Activated CD8-positive, alpha-beta T cell treated with anti-CD3 and anti-CD28 coated beads for 36 hours (primary cell): Measurements from ENCODE around the gene ABCD1. TPM values are rescaled to one million over a fixed set of nuclear protein-coding genes. Genes with fewer than 3 reads are reported as not detected.

Experiments used
- ATAC-seq: fragments of 200-7000 bp; cut with Tn5 transposase; one replicate; pipeline ENCODE4 v1.10.0; 2021; ENCODE audit warnings: mild to moderate bottlenecking, moderate library complexity
- CTCF ChIA-PET: fragments of 350-600 bp; sonication (Branson Sonifier 250); formaldehyde crosslinking; loops from one replicate; lab custom pipeline; 2021; ENCODE audit warnings: antibody characterized with exemption; lab: Charles Lee
- POLR2A ChIA-PET: fragments of 350-600 bp; sonication (Branson Sonifier 250); formaldehyde crosslinking; loops from one replicate; lab custom pipeline; 2021; ENCODE audit warnings: antibody characterized with exemption; lab: Charles Lee
- DNase-seq: peaks from one replicate; pipeline ENCODE4 v3.0.0-alpha.2; 2020
- H3K27ac Mint-ChIP-seq: one replicate; pipeline ENCODE4 v1.8.0; 2021; ENCODE audit warnings: mild to moderate bottlenecking, mixed read lengths
- H3K27me3 Mint-ChIP-seq: one replicate; pipeline ENCODE4 v1.8.0; 2021; ENCODE audit warnings: mixed read lengths
- H3K36me3 Mint-ChIP-seq: one replicate; pipeline ENCODE4 v1.8.0; 2021; ENCODE audit warnings: low read depth, mixed read lengths
- H3K4me1 Mint-ChIP-seq: one replicate; pipeline ENCODE4 v1.8.0; 2021; ENCODE audit warnings: low read depth, mixed read lengths
- H3K4me3 Mint-ChIP-seq: one replicate; pipeline ENCODE4 v1.8.0; 2021; ENCODE audit warnings: mild to moderate bottlenecking, moderate library complexity, mixed read lengths
- H3K9me3 Mint-ChIP-seq: one replicate; pipeline ENCODE4 v1.8.0; 2021; ENCODE audit warnings: mixed read lengths
- CTCF ChIP-seq: fragments of 200-600 bp; IDR thresholded peaks from one replicate; pipeline ENCODE4 v1.8.0; 2022; ENCODE audit warnings: antibody characterized with exemption, mild to moderate bottlenecking
- intact Hi-C: fragments of 100-400 bp; cut with micrococcal nuclease; formaldehyde crosslinking; loops from one replicate; pipeline ENCODE4 v1.10.0; 2022
- total RNA-seq, 2 experiments: library from RNA; stranded (reverse); gene quantifications; one replicate each; pipeline ENCODE4 v1.2.3, GENCODE V29; 2021

The ABCD1 gene
- total RNA-seq, 2 experiments from 2014 or later = 3.9 to 4.4 TPM

- H3K27ac Mint-ChIP-seq = no peak overlapping the region
- intact Hi-C loops = loop anchor here (10.0 kb wide), 1 partner anchor 155 kb away; the partner anchor contains the start of gene ARHGAP4
- no peaks in the 10 kb centered on the region for H3K9me3 Mint-ChIP-seq
- H3K36me3 Mint-ChIP-seq = no peaks in the 10 kb centered on the region
- ChIA-PET POLR2A (interaction anchor here (1.3 to 1.6 kb wide), 2 partner anchors 8 to 22 kb away, joined by 4 to 6 read pairs; no protein-coding TSS in a partner anchor), CTCF (no interaction called here)
- no peak for TF ChIP-seq CTCF
- H3K4me1 Mint-ChIP-seq = peaks cover 12% of the 10 kb centered on the region
- H3K4me3 Mint-ChIP-seq = no peak overlapping the region
- ATAC-seq = no peak
- no peaks in the 10 kb centered on the region for H3K27me3 Mint-ChIP-seq
- no peak for DNase-seq
Measured at GRCh38 chrX:153769158-153769864, 44.7 kb downstream of the ABCD1 start.

- intact Hi-C loops = loop anchor here (10.0 kb wide), 1 partner anchor 155 kb away; the partner anchor contains the start of gene ARHGAP4
- ChIA-PET POLR2A (no interaction called here), CTCF (no interaction called here)
- Mint-ChIP-seq H3K4me3 (no peak overlapping the region), H3K9me3 (no peaks in the 10 kb centered on the region), H3K27me3 (no peaks in the 10 kb centered on the region), H3K27ac (no peak overlapping the region), H3K36me3 (no peaks in the 10 kb centered on the region), H3K4me1 (peaks cover 12% of the 10 kb centered on the region)
- ATAC-seq (no peak), DNase-seq (no peak)
- no peak for TF ChIP-seq CTCF
Measured at GRCh38 chrX:153769865-153770600, 45.4 kb downstream of the ABCD1 start.

GRCh38 chrX:153770601-153771414 lies 46.2 kb downstream of the ABCD1 start:
- ChIA-PET CTCF (no interaction called here), POLR2A (no interaction called here)
- DNase-seq = no peak
- H3K36me3 Mint-ChIP-seq = no peaks in the 10 kb centered on the region
- no peak for ATAC-seq
- H3K27ac Mint-ChIP-seq = no peak overlapping the region
- intact Hi-C loops = no loop called here
- H3K4me1 Mint-ChIP-seq = peaks cover 12% of the 10 kb centered on the region
- no peak for TF ChIP-seq CTCF
- H3K4me3 Mint-ChIP-seq = no peak overlapping the region
- no peaks in the 10 kb centered on the region for H3K9me3 Mint-ChIP-seq
- H3K27me3 Mint-ChIP-seq = no peaks in the 10 kb centered on the region

- Mint-ChIP-seq H3K27ac (no peak overlapping the region), H3K4me1 (peaks cover 8% of the 10 kb centered on the region), H3K9me3 (no peaks in the 10 kb centered on the region), H3K36me3 (no peaks in the 10 kb centered on the region), H3K27me3 (no peaks in the 10 kb centered on the region), H3K4me3 (no peak overlapping the region)
- ATAC-seq (no peak), DNase-seq (no peak)
- POLR2A ChIA-PET = no interaction called here
- intact Hi-C loops = no loop called here
- CTCF ChIA-PET = interaction anchor here (1.2 kb wide), 1 partner anchor 9 kb away, joined by 3 read pairs; no protein-coding TSS in a partner anchor
- TF ChIP-seq CTCF = no peak
Measured at GRCh38 chrX:153771415-153772315, 47.0 kb downstream of the ABCD1 start.
